ENCODE data around the gene NAA11.

The NAA11 gene

GRCh38 chr4:79325864-79326328 is at the start of gene NAA11:
NAA11 (minus strand) TSS chr4:79326061; CDS start chr4:79325877, 184 bp downstream.
- no peak for DNase-seq (ENCODE audit: low read depth)
- no peak within 1 kb of the TSS for H3K4me3 ChIP-seq (ENCODE audit: low read depth, low read length)
- TF ChIP-seq CTCF (IDR thresholded peaks at IDR 0.05; ENCODE audit: low read depth, low read length, missing control alignments), result no peak

- DNase-seq (ENCODE audit: low read depth), result no peak
- no peak for TF ChIP-seq CTCF (IDR thresholded peaks at IDR 0.05; ENCODE audit: low read depth, low read length, missing control alignments)
- no peak overlapping the region for H3K4me3 ChIP-seq (ENCODE audit: low read depth, low read length)
These were observed 44.2 kb upstream of the NAA11 start for GRCh38 chr4:79370026-79370425.

- no peak for TF ChIP-seq CTCF (IDR thresholded peaks at IDR 0.05; ENCODE audit: low read depth, low read length, missing control alignments)
- H3K4me3 ChIP-seq (ENCODE audit: low read depth, low read length), result no peak overlapping the region
- no peak for DNase-seq (ENCODE audit: low read depth)
These were observed 41.2 kb upstream of the NAA11 start for GRCh38 chr4:79367096-79367495.

- TF ChIP-seq CTCF (IDR thresholded peaks at IDR 0.05; ENCODE audit: low read depth, low read length, missing control alignments), result no peak
- DNase-seq (ENCODE audit: low read depth), result no peak
- no peak overlapping the region for H3K4me3 ChIP-seq (ENCODE audit: low read depth, low read length)
These were observed 40.6 kb upstream of the NAA11 start for GRCh38 chr4:79366422-79366821.

- no peak for TF ChIP-seq CTCF (IDR thresholded peaks at IDR 0.05; ENCODE audit: low read depth, low read length, missing control alignments)
- no peak for DNase-seq (ENCODE audit: low read depth)
- H3K4me3 ChIP-seq (ENCODE audit: low read depth, low read length), result no peak overlapping the region
These were observed 38.2 kb upstream of the NAA11 start for GRCh38 chr4:79364061-79364460.

- TF ChIP-seq CTCF (IDR thresholded peaks at IDR 0.05; ENCODE audit: low read depth, low read length, missing control alignments), result no peak
- no peak for DNase-seq (ENCODE audit: low read depth)
- no peak overlapping the region for H3K4me3 ChIP-seq (ENCODE audit: low read depth, low read length)
These were observed 36.8 kb upstream of the NAA11 start for GRCh38 chr4:79362626-79363025.

GRCh38 chr4:79360006-79360405 is 34.1 kb upstream of the NAA11 start:
- H3K4me3 ChIP-seq (ENCODE audit: low read depth, low read length), result no peak overlapping the region
- DNase-seq (ENCODE audit: low read depth), result no peak
- TF ChIP-seq CTCF (IDR thresholded peaks at IDR 0.05; ENCODE audit: low read depth, low read length, missing control alignments), result no peak
